Stimulated activated CD4-positive, alpha-beta T cell treated with anti-CD3 and anti-CD28 coated beads, Interleukin-1b, Interleukin-23, amount 100 ng/mL, for 48 hours (primary cell): Measurements from ENCODE around the gene LAMC1.

Experiments
- DNase-seq: peaks from one replicate; pipeline ENCODE4 v3.0.0-alpha.2; 2020

The LAMC1 gene

DNA sequence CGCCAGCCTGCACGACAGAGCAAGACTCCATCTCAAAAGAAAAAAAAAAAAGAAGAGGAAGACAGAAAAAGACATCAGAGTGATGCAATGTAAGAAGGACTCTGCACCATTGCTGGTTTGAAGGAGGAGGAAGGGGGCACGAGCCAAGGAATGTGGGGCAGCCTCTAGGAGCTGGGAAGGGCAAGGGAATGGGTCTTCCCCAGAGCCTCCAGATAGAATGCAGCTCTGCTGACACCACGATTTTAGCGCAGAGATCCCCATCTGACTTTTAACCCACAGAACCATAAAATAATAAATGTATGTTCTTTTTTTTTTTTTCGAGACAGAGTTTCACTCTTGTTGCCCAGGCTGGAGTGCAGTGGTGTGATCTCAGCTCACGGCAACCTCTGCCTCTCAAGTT, 129.0 kb downstream of the LAMC1 start:
- DNase-seq: no peak

DNA sequence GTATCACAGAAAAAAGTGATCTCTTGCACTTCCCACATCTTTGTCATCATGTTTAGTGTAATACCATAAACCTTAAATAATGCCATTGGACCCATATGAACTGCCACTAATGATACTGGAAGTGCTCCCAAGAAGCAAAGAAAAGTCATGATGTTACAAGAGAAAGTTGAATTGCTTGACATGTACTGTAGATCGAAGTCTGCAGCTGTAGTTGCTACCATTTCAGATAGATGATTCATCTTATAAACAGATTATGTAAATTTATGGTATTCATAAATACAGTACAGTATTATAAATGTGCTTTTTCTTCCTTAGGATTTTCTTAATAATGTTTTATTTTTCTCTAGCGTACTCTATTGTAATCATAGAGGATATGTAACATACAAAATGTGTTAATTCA, 132.7 kb downstream of the LAMC1 start:
- DNase-seq: no peak

DNA sequence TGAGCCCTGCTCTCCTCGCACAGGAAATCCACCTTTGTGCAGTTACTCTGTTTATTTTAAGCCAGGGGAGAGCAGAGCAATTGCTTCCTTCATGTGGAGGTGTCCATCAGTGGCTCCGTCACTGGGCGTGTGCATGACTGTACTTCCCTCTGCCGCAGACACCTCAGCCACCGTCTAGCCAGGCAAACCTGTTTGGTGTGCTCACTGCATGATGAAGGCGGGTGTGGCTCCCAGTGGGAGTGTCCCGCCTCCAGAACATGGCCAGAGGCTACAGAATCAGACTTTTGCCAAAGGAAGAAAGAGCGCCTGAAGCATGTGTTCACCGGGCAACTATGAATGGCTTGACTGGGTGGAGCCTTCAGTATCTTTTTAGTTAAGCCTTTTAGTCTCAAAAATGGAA, 136.7 kb downstream of the LAMC1 start:
- no peak for DNase-seq

DNA sequence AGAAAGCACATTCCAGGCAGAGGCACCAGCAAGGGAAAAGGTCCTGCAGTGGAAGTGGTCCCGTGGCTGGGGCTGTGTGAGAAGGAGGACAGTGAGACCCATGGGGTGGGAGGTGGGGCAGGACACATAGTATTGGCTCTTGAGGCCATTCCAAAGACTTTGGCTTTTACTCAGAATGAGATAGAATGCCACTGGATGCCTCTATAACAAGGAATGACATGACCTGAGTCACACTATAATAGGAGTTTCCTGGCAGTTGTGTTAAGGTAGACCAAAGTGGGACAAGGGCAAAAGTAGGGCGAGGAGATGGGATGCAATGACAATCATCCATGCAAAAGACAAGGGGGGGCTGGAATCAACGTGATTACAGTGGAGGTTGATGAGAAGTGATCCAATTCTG, 138.2 kb downstream of the LAMC1 start:
- no peak for DNase-seq

DNA sequence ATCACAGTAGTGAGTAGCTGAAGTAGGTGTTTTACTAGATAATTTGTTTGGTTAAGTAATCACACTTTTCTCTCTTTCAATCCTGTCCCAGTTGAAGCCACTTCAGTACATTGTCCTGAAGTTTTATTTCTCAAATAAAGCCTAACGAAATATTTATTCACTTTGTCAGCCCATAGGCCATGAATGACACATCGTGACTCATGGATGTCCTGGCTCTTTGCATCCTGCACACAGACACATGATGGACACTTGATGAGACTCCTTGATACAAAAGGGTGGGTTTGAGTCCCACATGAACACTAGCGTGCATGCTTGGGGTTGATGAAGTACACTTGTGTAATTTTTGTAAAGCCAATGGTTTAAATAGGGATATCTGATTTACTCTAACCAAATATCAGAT, 140.1 kb downstream of the LAMC1 start:
- DNase-seq: no peak

DNA sequence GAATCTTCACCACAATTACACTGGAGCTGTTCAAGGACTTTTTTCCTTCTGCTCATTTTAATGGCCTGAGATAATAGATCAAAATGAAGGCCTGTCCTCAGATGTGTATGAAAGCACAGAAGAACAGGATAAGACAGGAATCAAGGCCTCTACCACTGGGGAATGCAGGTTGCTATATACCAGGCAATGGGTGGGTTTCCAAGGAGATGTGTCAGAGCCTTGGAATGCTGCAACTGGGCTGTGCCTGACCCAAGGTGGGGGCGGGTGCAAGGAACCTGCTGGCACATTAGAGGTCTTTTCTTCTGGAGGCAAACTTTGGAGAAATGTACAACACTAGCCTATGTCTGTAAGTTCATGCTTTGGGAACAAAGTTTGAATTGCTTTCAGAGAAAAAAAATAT, 141.1 kb downstream of the LAMC1 start:
- no peak for DNase-seq

DNA sequence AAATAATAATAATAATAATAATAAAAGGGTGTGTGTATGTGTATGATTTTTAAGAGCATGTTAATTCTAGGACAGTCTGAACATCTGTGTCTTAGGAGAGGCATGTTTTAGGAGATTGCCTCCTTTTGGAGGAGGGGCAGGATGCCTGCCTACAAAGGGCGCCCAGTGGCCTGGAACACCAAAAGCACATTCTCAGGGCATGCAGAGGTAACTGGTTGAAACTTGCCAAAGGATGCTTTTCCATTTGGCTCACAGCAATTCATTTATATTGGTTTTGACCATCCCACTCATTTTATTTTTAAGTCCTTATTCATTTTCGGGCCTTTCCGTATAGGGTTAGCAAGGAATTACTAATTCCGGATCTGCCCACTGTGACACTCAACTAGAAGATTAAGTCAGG, 141.7 kb downstream of the LAMC1 start:
- DNase-seq: no peak

DNA sequence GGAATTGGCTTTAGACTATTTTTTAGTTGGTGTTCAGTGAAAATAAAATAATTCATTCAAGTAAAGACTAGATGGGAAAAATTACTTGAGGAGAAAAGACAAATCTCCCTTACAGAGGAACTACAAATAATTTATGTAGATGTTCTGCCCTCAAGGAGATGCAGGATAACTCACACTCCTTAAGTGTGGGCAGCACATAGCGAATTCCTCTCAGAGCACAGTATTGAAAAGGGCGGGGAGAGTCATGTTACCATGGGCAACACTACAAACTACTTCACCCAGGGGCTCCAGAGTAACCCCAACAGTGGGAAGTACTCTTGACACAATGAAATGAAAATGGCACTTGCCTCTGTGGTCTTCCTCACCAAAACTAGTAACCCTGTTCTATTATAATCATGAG, 142.2 kb downstream of the LAMC1 start:
- DNase-seq: no peak

DNA sequence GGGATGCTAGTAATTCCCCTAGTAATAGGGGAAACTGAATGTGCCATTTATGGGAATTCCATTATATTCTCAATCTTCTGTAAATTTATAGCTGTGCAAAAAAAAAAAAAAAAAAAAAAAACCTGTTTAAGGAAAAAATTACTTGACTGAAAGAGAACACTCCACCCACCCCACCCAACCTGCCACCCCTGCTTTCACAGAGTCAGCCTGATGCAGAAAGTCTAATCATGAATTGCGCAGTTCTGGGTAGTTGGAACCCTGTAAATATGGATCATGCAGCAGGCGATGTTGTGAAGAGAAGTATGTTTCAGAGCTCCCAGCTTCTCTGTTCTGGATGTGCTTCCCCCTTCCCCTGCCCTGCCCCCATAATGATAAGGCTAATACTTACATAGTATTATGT, 143.2 kb downstream of the LAMC1 start:
- DNase-seq: no peak

DNA sequence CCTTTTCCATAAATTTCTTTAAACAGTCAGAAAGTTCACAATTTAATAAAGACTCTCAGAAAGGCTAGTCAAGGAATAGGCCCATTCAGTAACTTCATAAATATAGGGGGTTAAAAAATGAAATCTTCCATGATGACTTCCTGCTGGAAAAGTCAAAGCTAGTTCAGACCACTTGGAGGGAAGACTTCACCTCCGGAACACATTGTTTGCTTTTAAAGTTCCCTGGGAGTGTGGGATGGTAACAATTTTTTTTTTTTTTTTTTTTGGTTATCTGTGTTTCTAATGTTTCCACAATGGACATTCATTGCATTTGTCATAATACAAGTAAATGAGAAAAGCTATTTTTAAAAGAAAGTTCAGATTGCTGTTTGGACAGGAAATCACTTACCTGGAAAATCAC, 144.5 kb downstream of the LAMC1 start:
- DNase-seq: no peak

DNA sequence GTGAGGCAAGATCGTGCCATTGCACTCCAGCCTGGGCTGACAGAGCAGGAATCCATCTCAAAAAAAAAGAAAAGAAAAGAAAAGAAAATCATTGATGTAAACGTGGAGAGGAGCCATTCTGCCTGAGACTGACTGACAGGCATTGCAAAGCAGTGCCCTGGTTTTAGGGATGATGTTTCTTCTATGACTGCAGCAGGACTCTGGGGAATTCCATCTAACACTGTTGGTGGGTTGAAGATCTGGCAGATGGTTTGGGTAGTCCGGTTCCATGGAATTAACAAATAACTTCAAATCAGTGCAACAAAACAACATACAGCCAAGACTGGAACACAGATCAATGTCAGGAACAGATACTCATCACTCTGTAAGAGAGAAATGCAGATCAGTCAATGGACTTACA, 145.1 kb downstream of the LAMC1 start:
- no peak for DNase-seq

DNA sequence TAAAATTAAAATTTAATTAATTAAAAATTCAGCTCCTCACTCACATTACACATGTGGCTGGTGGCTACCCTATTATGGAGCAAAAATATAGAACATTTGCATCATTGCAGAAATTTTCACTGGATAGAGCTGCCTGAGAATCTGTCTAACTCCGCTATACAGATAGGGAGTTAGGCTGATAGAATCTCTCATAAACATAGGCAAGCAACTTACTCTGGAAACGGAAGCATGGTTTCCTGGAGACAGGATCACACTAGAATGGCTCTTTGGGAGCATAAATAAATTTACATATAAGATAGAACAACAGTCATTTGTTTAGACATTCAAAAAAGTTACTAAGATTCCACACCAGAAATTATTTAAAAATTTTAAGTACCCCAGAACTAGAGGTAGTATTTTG, 150.6 kb downstream of the LAMC1 start:
- DNase-seq: no peak

DNA sequence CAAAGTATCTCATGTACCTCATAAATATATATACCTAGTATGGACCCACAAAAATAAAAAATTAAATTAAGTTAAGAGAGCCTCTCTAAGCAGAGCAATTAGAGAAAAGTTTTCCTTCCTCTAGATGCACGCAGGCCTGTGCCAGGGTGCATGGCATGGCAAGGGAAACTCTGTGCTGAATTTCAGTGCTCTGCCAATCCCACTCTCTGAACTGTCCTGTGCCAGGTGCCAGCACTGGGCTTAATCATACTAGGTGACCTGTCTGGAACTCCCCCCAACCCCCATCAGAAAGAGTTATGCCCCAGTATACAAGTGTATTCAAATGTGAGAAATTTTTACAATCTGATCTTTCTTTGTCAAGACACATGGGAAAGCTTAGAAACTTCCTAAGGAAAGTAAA, 152.4 kb downstream of the LAMC1 start:
- DNase-seq: no peak

DNA sequence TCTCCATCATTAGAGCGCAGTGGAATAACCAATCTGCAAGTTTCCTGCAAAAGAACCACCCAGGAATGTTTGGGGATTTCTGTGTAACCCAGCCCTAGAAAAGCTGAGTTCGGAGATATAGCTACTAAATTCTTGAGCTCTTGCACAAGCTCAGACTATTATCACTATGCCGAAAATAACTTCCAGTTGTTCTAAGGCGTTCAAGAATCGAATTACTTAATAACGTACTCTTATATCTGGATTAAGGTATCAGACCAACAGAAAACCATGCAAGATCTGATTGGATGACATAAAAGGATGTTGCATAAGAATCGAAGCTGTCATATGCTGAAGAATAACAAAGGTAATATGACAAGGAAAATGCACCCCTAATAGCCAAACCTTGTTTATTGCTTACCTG, 155.3 kb downstream of the LAMC1 start:
- no peak for DNase-seq

DNA sequence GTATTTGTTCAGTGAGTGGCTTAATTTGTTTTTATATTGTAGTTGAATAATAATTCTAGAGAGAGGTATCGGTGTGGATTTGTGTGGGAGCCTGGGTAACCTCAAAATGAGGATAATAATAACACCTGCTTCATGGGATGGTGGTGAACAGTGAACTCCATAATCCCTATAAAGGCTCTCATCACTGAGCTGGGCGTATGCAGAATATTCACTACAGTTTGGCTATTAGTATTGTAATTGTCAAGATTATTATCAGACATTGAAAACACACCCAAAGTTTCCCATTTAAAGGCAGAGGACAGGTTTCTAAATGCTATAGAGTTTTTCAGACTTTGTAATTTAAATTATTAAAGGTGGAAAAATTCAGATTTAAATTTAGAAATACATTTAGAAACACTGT, 155.8 kb downstream of the LAMC1 start:
- no peak for DNase-seq

DNA sequence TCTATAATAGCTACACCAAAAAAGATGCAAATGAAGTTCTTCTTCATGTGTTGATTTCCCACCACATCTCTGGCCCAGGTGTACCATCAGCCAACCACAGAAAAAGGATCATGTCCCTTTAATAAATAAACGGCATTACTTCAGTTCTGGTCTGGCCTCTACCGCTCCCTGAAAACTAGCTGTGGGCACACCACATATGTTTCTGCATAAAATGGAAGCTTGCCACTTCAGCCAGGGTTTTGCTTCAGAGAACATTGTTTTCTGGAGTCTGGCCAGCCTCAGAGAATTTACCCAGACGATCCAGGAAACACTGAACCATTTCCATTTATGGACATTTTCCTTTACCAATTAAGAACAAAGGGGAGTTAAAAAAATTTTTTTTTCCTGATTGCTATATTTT, 157.0 kb downstream of the LAMC1 start:
- DNase-seq: no peak

DNA sequence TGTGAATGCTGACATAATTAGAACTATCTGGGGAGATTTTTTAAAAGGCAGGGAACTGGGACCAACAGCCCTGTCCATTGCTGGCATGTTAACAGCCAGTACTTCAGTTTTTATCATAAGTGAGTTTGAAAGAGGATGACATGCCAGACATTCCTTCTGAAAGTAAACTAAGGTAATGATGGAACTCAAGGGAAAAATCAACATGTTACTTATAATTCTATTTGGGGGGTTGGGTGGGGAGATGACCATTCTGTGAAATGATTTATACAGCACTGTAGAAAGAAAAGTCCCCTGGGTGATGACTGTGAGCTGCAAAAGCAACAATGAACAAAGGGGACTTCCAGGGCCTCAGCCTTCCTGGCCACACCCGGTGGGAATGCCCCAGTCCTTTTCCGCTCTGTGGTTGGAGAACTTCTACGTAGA, 157.4 kb downstream of the LAMC1 start:
- no peak for DNase-seq

DNA sequence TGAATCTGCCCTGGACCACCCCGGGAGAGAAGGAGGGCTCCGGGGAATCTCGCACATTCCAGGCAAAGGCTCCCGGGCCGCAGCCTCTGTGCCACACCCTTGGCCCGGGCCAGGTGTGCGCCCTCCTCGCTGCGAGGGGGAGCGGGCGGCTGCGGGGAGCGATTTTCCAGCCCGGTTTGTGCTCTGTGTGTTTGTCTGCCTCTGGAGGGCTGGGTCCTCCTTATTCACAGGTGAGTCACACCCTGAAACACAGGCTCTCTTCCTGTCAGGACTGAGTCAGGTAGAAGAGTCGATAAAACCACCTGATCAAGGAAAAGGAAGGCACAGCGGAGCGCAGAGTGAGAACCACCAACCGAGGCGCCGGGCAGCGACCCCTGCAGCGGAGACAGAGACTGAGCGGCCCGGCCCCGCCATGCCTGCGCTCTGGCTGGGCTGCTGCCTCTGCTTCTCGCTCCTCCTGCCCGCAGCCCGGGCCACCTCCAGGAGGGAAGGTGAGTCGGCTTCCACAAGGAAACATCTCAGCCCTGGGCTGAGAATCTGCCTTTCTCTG, 162.8 kb downstream of the LAMC1 start, which contains the start of gene LAMC2:
TSS of gene LAMC2 (plus strand) at position 324 of the 550 bp plus-strand sequence. CDS start at position 413, 89 bp downstream.
- peak; percentile 56 for DNase-seq

DNA sequence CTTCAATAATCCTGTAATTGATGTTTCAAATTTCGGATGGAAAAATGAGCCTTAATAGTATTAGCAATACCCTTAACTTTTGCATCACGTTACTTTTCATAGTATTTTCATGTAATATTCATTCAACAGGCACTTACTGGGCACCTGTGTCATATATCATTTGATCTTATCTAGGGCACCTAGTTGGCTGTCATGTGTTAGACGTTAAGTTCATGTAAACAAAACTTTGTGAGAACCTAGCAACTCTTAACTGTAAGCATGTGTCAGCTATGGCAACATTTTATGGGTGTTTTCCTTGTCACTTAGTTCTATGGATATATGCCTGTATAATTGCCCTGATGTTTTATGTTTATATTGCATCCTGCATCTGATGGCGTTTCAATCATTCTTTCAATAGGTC, 163.6 kb downstream of the LAMC1 start:
- no peak for DNase-seq

DNA sequence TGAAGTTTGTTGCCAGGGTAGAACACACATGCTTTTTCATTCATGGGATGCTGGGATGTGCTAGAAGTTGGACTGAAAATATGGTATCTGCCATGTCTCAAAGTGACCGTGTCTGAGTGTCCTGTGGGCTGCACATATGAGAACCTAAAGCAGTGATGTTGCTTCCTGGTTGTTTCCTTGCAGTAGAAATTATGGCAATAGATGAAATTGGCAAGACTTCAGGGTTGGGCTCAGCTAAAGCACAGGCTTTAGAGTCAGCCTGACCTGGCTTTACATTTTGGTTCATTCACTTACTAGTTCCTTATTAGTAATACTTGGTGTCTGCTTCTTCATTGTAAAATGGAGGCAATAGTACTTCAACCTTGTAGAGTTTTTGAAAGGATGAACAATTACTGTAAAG, 165.0 kb downstream of the LAMC1 start:
- no peak for DNase-seq

DNA sequence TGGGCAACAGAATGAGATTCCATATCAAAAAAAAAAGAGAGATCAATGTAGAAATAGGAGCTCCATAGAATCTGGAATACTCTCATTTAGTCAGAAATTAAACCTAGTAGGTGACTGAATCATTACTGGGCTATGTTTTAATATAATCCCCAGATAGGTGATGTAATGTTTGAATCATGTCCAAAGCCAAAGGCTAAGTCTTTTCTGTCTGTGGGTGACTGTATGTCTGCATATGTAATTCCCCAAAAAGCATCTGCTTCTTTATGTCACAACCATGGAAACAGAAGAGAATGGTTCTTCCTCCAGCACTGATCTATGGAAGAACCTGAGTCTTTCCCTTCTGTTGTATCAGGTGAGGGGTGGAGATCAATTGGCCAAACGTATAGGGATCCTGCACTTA, 168.6 kb downstream of the LAMC1 start:
- no peak for DNase-seq

DNA sequence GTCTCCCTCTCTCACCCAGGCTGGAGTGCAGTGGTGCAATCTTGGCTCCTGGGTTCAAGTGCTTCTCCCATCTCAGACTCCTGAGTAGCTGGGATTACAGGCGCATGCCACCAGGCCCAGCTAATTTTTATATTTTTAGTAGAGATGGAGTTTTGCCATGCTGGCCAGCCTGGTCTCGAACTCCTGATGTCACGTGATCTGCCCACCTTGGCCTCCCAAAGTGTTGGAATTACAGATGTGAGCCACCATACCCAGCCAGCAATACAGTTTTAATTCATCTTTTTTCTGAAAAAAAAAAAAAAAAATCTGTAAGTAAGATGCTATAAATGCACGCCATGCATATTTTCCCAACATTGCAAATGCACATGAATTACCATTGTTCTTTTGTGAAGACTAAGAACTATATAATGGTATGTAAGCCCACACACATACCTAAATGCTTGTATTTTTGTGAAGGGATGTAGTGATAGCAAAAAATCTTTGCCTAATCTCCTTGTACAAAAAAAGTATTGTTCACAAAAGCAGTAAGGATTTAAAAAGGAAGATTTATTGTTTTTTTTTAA, 170.8 kb downstream of the LAMC1 start:
- no peak for DNase-seq

DNA sequence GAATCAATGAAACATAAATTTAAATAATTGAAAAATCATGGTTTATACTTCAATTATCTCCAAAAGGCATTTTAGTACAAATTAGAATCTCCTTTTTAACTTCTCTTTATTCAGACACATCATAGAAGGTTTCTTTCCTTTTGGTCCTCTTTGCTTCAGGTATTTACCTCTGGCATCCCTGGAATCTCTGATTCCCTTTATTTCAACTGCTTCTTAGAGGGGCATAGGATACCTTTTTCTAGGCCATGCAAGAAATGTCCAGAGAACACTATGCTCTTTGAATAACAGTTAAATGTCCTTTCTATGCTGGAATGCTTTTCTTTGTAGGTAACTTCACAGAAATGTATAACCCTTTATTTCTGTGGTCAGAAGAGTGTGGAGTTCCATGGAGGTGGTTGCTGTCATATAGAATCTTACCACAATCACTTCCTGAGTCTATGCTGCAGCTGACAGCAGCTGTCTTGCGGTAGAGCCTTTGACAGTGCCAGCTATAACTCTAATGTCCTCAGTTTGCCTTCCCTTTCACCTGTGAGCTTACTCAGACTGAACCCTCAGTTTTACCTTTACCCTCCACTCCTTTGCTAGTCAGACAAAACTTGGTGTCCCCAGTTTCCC, 171.4 kb downstream of the LAMC1 start:
- DNase-seq: no peak

DNA sequence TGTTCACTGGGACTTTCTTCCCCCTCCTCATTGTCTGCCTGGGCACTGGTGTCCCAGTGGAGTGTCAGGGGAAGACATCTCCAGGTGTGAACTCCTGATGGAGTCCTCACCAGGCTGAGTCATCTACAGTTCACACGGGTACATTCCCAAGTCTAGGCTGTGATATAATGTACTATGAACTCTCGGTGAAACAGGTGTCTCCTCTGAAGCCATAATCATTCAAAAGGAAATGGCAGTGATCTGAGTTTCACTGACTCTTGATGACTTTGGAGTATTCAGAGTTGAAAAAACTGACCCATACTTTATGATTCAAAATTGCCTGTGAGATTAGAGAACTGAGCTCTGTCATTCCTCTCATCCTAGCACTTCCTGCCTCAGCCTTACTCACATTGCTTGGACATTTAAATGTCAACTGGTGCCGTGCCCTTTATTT, 171.9 kb downstream of the LAMC1 start:
- DNase-seq: no peak
